ENCODE data around the gene KLHL6.
"Not testable (repeated sequence)": the region's sequence is repeated elsewhere in the genome, so short reads cannot be mapped to it uniquely, and the experiment has no call there.

KLHL6 gene, protein sequence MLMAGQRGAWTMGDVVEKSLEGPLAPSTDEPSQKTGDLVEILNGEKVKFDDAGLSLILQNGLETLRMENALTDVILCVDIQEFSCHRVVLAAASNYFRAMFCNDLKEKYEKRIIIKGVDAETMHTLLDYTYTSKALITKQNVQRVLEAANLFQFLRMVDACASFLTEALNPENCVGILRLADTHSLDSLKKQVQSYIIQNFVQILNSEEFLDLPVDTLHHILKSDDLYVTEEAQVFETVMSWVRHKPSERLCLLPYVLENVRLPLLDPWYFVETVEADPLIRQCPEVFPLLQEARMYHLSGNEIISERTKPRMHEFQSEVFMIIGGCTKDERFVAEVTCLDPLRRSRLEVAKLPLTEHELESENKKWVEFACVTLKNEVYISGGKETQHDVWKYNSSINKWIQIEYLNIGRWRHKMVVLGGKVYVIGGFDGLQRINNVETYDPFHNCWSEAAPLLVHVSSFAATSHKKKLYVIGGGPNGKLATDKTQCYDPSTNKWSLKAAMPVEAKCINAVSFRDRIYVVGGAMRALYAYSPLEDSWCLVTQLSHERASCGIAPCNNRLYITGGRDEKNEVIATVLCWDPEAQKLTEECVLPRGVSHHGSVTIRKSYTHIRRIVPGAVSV

DNA sequence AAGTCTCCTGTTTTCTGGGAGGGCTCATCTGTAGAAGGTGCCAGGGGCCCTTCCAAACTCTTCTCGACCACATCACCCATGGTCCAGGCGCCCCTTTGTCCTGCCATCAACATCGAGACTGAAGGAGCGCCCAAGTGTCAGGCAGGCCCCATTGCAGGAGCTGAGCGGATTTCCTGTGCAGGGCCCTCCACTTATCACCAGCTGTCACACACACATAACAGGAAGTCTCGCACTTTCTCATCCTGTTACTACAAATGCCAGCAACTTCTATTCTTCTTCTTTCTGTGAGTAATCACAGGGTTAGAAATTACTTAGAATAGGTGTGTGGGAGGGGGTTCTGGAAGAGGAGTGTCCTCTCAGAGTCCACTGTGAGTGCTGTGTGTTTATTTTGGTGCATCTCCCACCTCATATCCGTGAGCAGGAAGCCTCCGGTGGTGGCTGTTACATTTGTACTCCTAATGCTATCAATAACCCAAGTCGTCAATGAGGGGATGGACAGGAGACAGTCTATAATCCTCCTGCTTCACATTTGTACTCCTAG is at the start of gene KLHL6:
Gene KLHL6 (minus strand): TSS at position 166 of the 541 bp plus-strand sequence. CDS start 53 bp downstream, at position 113.
- DNase-seq, result no peak

DNA sequence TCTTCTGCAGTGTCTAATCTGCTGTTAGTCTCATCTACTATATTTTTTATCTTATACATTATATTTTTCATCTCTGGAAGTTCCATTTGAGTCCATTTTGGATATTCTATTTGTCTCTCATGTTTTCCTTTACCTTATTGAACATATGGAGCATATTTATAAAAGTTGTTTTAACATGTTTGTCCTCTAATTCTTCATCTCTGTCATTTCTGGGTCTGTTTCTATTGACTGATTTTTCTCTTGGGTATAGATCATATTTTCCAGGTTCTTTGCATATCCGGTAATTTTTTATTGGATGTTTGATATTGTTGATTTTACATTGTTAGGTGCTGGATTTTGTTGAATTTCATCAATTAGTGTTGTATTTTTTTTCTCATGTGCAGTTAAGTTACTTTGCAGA is 42.5 kb upstream of the KLHL6 start:
- DNase-seq, result no peak

DNA sequence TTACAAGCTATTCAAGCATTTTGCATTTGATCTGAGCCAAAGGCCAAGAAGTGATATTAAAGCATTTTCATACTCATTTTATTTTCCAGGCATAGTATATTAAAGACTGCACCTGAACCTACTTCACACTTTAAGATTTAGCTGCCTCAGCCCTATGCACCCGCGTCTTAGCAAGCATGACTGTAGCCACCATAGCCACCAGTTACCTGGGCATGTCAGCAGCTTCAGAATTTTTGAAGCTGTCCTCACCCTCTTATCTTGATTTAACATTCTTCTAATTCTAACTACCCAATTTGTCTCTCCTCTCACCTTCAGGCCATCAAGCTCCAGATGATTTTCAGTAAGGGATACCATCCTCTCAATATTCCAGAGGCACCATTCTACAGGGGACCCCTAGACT is 39.1 kb upstream of the KLHL6 start:
- DNase-seq, result no peak

DNA sequence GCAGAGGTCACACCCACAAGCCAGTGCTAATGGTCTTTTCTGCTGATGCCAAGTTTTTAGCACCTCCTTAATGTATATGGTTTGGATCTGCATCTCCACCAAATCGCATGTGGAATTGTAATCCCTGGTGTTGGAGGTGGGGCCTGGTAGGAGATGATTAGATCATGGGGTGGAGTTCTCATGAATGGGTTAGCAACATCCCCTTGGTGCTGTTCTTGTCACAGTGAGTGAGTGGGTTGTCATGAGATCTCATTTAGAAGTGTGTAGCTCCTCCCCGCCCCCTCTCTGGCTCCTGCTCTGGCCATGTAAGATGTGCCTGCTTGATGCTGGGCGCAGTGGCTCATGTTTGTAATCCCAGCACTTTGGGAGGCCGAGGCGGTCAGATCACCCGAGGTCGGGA is 37.3 kb upstream of the KLHL6 start:
- DNase-seq, result no peak

DNA sequence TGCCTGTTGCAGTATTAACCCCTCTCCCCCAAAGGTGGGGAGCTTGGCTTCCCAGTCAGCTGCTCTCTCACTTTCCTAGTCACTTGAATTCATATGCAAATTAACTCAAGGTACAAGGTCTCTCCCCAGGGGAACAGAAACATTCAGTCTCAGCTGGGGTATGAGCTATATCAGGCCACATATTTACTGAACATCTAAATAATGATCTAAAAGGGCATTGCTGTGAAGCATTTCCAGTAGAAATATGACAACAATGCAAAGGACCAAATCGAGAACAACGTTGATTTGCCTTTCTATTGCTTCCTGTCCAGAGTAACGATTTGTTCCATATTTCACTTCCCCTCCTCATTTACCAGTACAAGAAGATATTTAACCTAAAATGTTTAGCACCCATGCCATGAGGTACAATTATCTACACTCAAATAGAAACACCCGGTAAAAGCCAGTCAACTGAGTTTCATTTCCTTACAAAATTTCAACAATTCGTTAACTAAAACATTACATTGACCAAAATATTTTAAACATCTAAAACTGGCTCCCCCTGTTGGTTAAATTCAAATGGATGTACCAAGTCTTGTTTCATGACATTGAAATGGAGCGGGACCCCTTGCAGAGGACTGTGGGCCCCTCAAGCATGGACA is 36.5 kb upstream of the KLHL6 start:
- DNase-seq, result no peak

DNA sequence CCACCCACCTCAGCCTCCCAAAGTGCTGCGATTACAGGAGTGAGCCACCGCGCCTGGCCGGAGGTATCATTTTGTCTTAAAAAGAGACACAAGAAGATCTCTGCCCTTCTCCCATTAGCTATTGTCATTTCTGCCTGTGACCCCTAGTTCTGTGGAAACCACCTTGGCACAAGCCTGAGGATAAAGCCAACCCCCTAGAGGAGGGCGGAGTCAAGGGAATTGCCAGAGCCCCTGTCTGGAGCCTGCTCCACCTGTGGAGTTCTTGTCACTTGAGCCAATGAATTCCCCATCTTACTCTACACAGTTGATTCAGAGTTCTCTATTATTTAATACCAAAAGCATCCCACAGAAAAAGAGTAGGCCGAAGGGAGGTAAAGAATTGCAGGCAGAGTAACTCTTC is 34.9 kb upstream of the KLHL6 start:
- DNase-seq, result no peak

DNA sequence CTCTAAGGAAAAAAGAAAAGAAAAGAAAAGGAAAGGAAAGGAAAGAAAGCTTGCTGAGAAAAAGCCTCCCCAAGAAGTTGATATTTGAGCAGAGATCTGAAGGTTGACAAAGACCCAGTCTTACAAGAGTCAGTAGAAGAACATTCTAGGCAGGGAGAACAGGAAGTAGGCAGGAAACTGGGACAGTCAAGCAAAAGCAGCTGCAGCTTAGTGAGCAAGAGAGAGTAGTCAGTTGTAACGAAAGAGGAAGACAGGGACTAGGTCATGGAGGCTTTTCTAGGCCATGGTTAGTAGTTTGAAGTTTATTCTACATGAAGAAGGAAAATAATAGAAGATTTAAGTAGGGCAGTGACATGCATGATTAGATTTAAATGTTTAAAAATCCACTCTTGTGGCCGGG is 31.8 kb upstream of the KLHL6 start:
- DNase-seq, result no peak

DNA sequence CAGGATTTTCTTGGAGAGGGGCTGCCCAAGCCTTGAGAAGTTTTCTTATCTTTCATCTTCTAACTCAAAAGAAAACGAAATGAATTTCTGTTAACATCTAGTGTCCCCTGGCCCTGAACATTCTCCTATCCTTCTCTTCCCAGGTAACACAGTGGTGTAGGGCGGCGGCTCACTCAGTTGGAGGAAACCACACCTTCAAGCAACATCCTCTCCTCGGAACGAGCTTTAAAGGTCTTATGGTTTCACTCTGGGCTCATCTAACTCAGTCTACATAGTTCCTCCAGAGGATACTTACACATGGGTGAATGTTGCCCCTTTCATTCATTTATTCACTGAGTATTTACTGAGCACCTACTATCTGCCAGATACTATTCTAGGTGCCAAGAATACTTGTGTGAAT is 31.0 kb upstream of the KLHL6 start:
- no peak for DNase-seq

DNA sequence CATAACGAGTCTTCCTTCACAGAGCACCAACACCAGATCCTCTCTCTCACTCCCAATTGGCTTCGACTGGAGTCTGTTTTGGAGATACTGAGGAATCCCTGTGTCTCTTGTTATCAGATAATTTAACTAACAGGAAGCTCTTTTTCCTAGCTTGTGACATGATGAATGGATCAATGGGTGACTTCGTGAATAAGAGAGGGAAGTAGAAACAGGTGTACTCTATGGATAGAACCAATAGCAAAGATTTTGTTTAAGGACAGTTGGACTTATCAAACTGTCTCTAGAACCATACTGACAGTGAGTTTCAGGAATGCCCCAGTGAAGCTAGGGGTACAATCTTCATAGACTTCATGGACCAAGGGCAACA is 29.4 kb upstream of the KLHL6 start:
- no peak for DNase-seq

DNA sequence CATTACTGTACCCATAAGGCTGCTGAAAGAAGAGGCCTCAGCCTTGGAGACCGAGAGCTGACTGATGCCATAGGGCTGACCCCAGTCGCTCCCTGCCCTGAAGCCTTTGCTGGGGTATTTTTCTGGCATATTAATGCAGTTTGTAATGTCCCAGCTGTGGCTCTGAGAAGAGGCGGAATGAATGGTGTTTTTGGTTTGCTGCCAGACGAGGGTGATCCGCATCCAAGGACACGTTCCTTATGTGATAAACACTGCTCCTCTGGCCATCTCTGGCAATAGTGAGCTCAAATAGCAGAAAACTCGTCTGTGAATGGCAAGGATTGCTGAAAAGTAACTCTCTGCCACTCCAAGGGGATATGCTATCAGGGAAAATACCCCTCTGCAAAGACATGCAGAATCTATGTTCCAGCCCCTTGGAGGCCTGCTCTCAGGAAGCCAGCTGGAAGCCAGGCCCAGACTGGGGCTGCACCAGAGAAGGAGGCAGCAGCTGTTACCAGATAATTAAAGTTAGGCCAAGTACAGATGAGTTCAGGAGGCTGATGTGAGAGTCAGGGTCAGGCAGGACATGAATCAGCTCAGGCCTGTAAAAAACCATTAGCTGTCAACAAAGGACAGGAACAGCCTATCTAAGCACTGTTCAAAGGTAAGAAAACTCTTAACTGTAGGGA is 28.9 kb upstream of the KLHL6 start:
- no peak for DNase-seq

DNA sequence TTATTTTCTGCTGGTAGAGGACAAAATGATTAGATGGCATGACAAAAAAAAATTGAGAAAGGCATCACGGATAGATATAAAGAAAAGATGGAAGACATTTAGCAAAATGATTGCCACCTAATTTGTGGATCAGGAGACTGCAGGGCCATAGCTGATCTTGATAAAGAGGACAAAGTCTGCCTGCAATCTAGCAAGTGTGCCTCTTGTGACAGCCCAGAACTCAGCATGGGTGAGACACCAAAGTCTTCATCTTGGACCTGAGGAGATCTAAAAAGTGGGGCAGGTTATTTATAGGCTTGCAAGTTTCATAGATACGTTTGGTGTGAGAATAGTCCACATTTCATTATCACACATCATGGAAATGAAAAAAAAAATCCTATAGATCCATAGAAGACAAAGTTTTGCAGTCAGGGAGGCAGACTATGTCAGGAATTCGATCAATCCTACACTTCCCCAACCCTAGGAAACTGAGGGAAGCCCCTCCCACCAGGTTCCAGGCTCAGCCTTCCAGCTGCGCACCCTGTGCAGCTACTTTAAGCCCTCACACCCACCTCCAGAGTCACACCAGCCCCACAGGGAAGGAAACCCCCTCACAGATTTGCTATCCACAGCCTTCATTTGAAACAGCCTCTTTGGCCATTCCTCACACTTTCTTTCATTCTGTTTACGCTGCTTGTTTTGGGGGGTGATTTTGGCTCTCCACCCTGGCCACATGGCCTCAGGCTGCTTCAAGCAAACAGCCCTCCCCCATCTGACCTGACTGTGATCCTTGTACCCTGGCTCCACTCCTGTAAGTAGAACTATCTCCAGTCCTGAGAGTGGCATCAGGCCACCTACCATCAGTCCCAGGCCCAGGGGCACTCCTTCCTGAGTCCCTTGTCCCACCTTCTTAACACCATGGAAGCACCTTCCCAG is 28.1 kb upstream of the KLHL6 start:
- DNase-seq, result no peak

DNA sequence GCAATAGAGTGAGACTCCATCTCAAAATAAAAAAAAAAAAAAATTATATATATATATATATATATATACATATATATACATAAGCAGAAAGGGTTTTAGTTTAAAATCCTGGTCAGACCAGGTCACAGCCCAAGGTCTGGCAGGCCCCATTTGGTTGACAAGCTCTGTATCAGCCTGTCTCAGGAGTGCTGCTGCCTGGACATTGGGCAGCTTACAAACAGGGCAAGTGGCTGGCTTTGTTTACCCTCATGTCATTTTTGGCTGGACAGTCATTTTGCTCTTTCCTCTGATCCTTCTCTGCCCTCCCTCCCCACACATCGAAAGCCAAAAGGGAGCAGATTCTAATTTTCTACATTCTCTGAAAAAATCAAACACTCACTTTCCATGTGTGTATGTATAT is 26.7 kb upstream of the KLHL6 start:
- no peak for DNase-seq

DNA sequence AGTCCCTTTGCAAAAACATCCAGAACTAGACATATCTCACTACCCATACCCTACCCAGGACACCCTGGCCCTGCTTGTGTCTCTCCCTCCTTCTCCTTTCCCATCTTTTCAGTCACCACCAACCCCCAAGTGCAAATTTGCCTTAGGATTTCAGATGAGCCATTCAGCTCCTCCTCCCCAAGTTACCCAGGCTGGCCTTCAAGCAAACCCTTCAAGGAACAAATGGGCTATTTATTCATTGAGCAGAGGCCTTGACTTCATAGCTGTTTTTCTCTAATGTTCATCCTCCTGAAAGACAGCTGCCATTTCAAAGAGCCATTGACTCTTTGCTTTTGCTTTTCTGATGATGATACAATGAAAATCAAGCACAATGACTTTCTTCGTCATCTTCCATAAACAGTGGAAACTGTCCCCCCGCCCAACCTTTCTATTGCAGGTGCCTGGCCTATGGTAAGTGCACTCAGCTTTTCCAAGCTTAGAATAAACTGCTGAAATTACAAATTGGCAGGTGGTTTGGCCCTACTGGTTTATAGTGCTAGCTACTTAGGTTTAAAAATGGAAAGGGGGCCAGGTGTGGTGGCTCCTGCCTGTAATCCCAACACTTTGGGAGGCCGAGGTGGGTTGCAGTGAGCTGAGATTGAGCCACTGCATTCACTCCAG is 26.1 kb upstream of the KLHL6 start:
- DNase-seq, result no peak

DNA sequence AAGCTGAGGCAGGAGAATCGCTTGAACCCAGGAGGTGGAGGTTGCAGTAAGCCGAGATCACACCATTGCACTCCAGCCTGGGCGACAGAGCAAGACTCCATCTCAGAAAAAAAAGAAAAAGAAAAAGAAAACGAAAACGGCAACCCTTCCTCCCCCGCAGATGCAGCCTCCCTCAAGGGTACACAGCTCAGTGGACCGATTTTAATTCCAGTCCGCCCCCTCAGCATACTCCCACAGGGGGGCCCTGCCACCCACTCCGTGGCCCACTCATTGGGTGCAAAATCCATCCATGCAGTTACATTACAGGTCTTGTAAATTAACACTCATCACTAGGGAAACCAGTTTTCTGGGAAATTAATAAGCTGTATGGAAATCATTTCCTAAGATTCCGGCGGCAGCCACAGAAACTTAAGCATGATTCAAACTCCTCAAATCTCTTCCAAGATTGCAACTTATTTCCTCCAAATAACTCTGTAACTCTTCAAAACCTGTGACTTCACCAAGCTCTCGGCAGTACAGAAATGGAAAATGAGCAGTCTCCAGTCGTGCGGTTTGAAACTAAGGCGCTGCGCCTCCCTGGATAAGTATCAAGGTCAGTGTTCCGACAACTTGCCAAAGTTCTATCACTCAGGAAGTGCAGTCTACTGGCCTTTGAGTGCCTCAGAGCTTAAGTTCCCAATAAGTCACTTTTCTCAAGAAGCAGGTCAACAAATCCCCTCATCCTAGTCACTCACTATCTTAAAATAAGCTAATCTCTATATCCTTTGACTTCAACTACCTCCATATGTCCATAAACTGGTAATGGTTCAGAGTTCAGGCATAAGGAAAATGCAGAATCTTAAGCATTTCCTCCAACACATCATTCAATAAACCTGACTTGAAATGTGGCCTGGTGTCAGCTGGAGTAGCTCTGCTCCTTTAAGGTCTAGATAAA is 24.7 kb upstream of the KLHL6 start:
- DNase-seq, result no peak

DNA sequence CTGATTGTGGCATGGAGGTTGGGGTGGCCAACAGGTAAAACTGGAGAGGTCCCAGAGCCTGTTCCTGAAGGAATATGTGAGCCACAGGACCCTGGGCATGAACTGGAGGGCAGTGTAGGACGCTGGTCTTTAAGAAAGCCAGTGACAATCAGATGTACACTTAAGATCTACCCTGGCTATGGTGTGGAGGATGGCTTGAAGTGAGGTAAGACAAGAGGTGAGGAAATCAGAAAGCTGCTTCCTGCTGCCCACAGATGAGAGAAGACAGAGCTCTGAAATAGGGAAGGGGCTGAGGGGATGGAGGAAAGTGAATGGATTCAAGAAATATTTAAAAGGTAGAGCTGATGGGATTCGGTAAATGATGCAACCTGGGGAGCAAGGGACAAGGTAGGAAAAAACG is 22.7 kb upstream of the KLHL6 start:
- DNase-seq, result no peak

DNA sequence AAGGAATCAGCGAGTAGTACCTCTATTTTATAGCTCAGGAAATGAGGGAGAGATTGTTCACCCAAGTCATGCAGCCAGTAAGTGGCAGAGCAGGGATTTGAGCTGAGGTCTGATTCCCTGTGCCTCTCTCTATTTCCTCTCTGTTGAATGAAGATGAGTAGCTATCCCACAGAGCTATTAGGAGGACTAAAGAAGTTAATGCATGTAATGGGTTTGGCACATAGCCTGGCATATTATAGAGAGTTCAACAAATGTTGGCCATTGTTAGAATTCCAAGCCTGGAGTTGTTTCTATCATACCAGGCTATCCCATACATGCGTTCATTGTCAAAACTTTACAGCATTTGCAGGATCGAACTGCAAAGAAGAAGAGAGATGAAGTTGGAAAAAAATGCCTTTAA is 21.8 kb upstream of the KLHL6 start:
- DNase-seq, result no peak

DNA sequence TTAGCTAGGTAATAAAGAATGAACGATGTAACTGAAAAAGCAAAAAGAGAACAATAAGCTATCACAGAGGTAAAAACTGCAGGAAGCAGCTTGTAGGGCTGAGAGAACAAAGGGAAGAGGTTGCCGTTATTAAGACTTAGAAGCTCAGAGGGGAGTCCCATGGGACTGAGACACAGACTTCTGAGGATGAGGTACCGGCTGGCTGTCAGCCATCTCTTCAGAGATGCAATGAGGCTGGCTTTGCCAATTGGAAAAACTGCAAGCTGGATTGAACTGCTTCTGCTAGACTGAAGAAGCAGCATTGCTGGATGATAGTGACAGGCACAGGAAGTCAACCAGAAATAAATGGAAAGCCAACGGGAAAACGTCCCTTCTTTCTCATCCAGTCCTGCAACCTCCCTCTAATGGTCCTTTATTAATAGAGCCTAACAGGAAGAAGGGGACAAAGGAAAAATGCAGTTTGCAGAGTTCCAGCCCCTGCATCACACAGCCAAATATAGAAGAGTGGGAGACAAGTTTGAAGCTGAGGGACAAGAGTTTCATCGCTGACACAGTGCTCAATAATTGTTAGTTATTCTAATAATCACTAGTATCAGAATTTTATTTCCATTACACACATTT is 21.1 kb upstream of the KLHL6 start:
- peak in 1 of 2 experiments; percentile 12 for DNase-seq

DNA sequence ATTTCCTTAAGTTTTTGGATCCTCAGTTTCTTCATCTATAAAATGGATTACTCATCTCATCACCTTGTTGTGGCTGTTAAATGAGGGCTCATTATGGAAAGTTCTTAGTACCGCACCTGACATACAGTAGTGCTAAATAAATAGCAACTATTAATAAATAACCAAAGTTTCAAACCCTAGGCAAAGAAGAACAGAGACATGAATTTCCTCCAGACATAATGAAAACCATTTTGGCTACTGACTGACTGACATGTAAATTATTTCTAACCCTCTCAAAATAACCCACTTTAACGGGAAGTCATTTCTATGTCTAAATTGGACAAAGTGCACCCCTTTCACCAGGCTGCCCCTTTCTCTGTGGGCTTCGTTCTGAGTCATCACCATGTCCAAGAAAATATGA is 17.4 kb upstream of the KLHL6 start:
- DNase-seq, result no peak

DNA sequence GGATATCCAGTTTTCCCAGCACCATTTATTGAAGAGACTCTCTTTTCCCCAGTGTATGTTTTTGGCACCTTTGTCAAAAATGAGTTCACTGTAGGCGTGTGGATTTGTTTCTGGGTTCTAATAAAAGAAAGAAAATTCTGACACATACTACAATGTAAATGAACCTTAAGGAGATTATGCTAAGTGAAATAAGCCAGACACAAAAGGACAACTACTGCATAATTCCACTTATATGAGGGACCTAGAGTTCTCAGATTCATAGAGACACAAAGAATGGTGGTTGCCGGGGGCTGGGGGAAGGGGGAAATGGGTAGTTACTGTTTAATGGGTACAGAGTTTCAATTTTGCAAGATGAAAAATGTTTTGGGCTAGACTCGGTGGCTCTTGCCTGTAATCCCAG is 14.7 kb upstream of the KLHL6 start:
- DNase-seq, result not testable (repeated sequence)

DNA sequence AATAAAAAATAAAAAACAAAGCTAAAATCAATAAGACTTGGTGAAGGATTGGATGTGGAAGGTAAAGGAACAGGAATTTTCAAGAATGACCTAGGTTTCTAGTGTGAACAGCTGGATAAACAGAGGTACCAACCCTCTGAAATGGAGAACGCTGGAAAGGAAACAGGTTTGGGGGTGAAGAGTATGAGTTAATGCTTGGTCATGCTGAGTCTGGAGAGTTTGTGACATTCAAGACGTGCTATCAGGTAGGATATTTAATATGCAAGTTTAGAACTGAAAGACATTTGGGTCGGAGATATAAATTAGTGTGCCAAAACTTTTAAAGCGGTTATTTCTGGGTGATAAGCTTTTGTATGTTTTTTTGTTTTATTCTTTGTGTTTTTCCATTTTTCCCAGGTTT is 11.4 kb upstream of the KLHL6 start:
- DNase-seq, result no peak
